EH (cell line): ENCODE results near the gene XRCC6.
"Not testable (repeated sequence)": the region's sequence is repeated elsewhere in the genome, so short reads cannot be mapped to it uniquely, and the experiment has no call there.

Experiments used
- DNase-seq: peaks from one replicate; pipeline ENCODE4 v3.0.0-alpha.2; 2015; ENCODE audit warnings: low read depth

The XRCC6 gene

GRCh38 chr22:41650821-41651220, 29.7 kb downstream of the XRCC6 start:
- DNase-seq, result no peak

GRCh38 chr22:41654322-41654721, 33.2 kb downstream of the XRCC6 start:
- no peak for DNase-seq

GRCh38 chr22:41656556-41656955, 35.5 kb downstream of the XRCC6 start:
- DNase-seq, result no peak

- no peak for DNase-seq
Measured at GRCh38 chr22:41657709-41658108, 36.6 kb downstream of the XRCC6 start.

- no peak for DNase-seq
Measured at GRCh38 chr22:41658869-41659268, 37.8 kb downstream of the XRCC6 start.

- no peak for DNase-seq
Measured at GRCh38 chr22:41659941-41660340, 38.8 kb downstream of the XRCC6 start.

- peak; percentile 16 for DNase-seq
Measured at GRCh38 chr22:41660416-41660815, 39.3 kb downstream of the XRCC6 start.

- no peak for DNase-seq
Measured at GRCh38 chr22:41661088-41661487, 40.0 kb downstream of the XRCC6 start.

GRCh38 chr22:41661713-41662112, 40.6 kb downstream of the XRCC6 start:
- no peak for DNase-seq

GRCh38 chr22:41663594-41663993, 42.5 kb downstream of the XRCC6 start:
- DNase-seq, result not testable (repeated sequence)

- peak; percentile 35 for DNase-seq
Measured at GRCh38 chr22:41664490-41664889, 43.4 kb downstream of the XRCC6 start.

GRCh38 chr22:41664951-41665350, 43.9 kb downstream of the XRCC6 start:
- DNase-seq, result no peak

GRCh38 chr22:41668971-41669911, 48.1 kb downstream of the XRCC6 start:
- DNase-seq, result peak; percentile 95

- DNase-seq, result peak; percentile 54
Measured at GRCh38 chr22:41672096-41672495, 51.0 kb downstream of the XRCC6 start.

GRCh38 chr22:41672780-41673509, 51.9 kb downstream of the XRCC6 start:
- peak; percentile 46 for DNase-seq

- DNase-seq, result no peak
Measured at GRCh38 chr22:41674846-41675340, 53.8 kb downstream of the XRCC6 start.

- no peak for DNase-seq
Measured at GRCh38 chr22:41676134-41676533, 55.0 kb downstream of the XRCC6 start.

GRCh38 chr22:41681616-41682015, 60.5 kb downstream of the XRCC6 start:
- no peak for DNase-seq

- peak; percentile 85 for DNase-seq
Measured at GRCh38 chr22:41682033-41682807, 61.1 kb downstream of the XRCC6 start.

- no peak for DNase-seq
Measured at GRCh38 chr22:41683052-41683451, 62.0 kb downstream of the XRCC6 start.

- DNase-seq, result peak; percentile 88
Measured at GRCh38 chr22:41683616-41684015, 62.5 kb downstream of the XRCC6 start.

- DNase-seq, result no peak
Measured at GRCh38 chr22:41684194-41684593, 63.1 kb downstream of the XRCC6 start.
